Muscle of back (tissue), 13 donors: Measurements from ENCODE around the gene LRRC3. TPM values are rescaled to one million over a fixed set of nuclear protein-coding genes. Genes with fewer than 3 reads are reported as not detected.
"Not testable (repeated sequence)": the region's sequence is repeated elsewhere in the genome, so short reads cannot be mapped to it uniquely, and the experiment has no call there.

Source experiments
- DNase-seq, 3 donors: peaks; one replicate each; pipeline versions ENCODE4 v3.0.0 to v3.0.0-alpha.2; 2013
- long read RNA-seq, 9 donors: transcript quantifications; one replicate each; lab custom pipeline, GENCODE V29; 2026
- polyA plus RNA-seq, 10 donors: library from polyadenylated mRNA; unstranded; fragments of 120-200 nt; gene quantifications; one replicate each; pipeline ENCODE4 v1.2.1, GENCODE V29; 2013; ENCODE audit not compliant: insufficient read length in 10 of 10

Gene LRRC3, protein sequence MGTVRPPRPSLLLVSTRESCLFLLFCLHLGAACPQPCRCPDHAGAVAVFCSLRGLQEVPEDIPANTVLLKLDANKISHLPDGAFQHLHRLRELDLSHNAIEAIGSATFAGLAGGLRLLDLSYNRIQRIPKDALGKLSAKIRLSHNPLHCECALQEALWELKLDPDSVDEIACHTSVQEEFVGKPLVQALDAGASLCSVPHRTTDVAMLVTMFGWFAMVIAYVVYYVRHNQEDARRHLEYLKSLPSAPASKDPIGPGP
- 1 to 10 TPM; 2.0 to 4.3 (median 2.6) TPM for polyA plus RNA-seq
- long read RNA-seq, donor 1 = 0 reads
- long read RNA-seq, donor 2 = 0 reads
- long read RNA-seq, donor 3 = 0 reads
- long read RNA-seq, donor 4, full-length matches to known transcripts = 1 of 1 reads
- long read RNA-seq, donor 4, partial matches to known transcripts = 0 of 1 reads
- long read RNA-seq, donor 4, other reads (novel, unspliced or antisense) = 0 of 1 reads
- long read RNA-seq, donor 5, full-length matches to known transcripts = 4 of 4 reads
- long read RNA-seq, donor 5, partial matches to known transcripts = 0 of 4 reads
- long read RNA-seq, donor 5, other reads (novel, unspliced or antisense) = 0 of 4 reads
- long read RNA-seq, donor 6 = 0 reads
- long read RNA-seq, donor 7, full-length matches to known transcripts = 2 of 2 reads
- long read RNA-seq, donor 7, partial matches to known transcripts = 0 of 2 reads
- long read RNA-seq, donor 7, other reads (novel, unspliced or antisense) = 0 of 2 reads
- long read RNA-seq, donor 8 = 0 reads
- long read RNA-seq, donor 9 = 0 reads

DNA sequence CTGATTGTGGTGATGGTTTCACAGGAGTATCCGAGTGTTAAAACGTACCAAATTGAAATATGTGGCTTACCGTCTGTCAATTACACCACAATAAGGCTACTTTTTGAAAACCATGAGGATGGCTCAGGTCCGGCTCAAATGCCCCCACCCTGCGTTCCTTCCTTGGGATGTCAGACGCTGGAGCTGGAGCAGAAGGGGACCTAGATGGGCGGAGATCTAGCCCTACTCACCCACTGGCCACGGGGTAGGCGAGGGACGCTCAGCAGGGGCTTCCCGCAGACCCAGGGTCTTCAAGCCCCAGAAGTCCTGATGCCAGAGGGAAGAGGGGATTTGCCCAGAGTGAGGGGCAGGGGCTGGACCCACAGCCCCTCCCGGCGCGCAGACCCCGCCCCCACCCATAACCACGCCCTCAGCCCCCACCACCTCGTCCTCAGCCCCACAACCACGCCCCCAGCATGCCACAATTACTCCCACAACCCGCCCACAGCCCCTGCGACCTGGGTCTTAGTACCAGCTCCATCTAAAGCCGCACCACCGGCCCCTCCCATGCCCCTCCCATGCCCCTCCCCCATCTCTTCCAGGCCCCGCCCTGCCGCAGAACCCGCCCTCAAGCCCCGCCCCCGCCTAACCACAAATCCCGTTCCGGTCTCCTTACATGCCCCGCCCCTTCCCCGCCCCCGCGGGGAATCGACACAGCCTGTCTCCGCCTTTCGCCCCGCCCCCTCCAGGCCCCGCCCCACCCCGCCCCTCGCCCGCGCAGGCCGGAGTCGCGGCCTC is at the start of gene LRRC3:
LRRC3 (plus strand) TSS at position 764 of the 777 bp plus-strand sequence. CDS start 1,135 bp downstream, outside the sequence.
- DNase-seq = peak; percentile 63 to 76 (median 75)

DNA sequence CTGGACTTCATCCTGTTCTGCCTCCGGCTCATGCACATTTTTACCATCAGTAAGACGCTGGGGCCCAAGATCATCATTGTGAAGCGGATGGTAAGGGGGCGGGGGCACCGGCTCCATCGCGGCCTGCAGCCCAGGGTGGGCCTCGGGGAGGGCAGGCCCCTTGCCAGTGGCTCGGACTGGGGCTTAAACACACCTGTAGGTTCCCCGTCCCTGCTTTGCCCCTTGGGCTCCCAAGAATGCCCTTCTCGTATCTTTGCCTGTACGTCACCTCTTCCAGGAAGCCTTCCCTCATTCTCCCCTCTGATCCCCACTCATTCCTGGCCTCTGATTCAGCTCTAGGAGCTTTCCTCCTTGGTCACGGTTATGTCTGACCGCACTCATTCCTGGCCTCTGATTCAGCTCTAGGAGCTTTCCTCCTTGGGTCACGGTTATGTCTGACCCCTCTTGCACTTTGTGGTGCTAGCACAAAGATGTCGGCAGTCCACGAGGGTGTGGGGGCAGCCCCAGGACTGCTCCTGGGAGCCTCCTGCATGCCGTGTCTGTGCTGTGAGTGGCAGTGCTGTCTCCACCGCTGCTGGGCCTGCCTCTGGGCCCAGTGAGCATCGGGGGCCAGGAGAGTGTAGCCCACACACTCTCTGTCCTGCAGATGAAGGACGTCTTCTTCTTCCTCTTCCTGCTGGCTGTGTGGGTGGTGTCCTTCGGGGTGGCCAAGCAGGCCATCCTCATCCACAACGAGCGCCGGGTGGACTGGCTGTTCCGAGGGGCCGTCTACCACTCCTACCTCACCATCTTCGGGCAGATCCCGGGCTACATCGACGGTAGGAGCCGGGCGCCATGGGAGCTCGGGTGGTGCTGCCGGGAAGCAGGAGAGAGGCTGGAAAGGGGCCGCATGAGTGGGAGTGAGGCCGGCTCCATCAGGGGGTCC is 49.1 kb upstream of the LRRC3 start:
- no peak for DNase-seq

DNA sequence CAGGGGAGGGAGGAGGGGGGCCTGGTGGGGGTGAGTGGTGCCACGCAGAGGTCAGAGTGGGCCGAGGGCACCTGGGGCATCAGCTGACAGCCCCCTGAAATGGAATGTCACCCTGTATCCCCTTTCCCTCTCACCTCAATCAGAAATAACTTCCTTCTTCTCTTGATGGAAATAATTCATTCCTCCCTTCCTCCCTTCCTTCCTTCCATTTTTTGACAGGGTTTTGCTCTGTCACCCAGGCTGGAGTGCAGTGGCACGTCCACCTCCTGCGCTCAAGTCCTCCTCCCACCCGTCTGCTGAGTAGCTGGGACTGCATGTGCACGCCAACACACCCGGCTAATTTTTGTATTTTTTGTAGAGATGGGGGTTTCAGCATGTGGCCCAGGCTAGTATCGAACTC is 48.4 kb upstream of the LRRC3 start:
- no peak for DNase-seq

DNA sequence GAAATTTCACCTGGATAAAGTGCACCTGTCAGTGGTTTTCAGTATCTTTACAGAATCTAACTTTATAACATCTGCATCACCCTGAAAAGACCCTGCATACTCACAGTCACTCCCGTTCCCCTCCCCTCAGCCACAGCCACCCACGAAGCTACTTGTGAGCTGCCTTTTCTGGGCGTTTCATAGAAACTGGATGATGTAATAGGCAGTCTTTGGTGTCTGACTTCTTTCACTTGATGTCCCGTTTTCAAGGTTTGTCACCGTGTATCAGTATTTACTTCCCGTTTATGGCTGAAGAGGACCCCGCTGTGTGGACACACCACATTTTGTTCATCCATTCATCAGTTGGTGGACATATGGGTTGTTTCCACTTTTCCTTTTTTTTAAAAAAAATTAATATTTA is 47.8 kb upstream of the LRRC3 start:
- DNase-seq = no peak

DNA sequence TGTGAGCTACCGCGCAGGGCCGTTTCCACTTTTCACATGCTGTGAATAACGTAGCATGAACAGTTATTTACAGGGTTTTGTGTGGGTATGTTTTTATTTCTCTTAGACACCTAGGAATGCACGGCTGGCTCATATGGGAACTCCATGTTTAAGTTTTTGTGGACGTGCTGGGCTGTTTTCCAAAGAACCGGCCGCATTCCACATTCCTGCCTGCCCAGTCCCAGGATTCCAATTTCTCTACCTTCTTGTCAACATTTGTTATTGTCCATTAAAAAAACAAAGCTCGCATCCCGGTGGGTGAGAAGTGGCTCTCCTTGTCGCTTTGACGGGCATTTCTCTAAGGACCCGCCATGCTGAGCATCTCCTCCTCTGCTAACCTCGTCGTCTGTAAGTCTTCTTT is 47.1 kb upstream of the LRRC3 start:
- DNase-seq = no peak

DNA sequence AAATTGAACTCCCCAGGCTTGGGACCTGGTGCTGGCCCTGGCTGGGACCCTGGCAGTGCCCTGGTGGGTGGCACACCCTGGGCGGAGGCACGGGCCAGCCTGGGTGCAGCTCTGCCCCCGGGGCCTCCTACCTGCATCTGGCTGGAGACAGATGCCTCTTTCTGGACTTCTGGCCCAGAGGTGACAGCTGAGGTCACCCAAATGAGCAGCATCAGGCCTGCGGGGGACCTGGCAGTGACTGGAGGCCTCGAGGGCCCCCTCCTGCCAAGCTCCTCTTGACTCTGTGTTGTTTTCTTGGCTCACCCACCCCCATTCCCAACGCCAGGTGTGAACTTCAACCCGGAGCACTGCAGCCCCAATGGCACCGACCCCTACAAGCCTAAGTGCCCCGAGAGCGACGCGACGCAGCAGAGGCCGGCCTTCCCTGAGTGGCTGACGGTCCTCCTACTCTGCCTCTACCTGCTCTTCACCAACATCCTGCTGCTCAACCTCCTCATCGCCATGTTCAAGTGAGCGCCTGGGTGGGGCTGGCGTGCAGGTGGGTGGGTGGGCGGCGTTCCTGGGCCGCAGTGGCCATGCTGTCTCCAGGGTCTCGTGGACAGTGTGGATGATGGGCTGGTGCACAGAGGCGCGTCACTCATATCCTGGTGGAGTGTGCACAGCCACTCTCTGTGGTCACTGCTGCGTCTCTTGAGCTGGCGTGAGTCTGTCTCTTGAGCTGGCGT is 41.6 kb upstream of the LRRC3 start:
- DNase-seq = no peak

DNA sequence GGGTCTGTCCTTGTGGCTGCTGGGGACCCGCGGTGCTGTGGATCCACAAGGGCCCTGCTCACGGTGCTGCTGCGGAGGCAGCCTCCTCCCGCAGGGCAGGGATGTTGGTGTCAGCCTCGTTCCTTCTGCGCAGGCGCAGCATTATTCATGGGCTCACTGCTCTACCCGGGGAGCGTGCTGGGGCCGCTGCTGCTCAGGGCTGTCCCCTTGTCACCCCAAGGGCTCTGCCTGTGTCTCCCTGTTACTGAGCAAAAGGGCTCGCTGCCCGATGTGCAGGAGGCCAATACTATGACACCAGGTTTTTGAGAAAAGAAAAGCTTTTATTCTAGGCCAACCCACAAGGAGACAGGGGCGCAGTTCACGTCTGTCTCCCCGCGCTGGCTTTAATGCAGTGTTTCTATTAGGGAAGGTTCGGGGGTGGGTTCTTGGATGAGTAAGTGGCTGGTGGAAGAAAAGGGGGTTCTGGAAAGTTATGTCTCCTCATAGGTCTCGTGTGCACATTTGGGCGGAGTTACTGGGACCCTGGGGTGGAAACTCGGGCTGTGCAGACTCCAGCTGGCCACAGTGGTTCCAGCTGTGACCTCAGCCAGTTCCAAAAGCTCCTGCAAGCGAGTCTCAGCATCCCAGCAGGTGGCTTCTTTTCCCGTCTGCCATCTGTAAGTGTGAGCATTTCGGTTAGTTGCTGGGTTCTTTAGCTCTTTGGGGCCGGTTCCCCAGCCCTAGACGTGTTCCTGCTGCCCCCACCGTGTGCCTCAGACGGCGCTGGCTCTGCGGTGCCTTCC is 40.8 kb upstream of the LRRC3 start:
- peak; percentile 16 to 82 (median 75) for DNase-seq

DNA sequence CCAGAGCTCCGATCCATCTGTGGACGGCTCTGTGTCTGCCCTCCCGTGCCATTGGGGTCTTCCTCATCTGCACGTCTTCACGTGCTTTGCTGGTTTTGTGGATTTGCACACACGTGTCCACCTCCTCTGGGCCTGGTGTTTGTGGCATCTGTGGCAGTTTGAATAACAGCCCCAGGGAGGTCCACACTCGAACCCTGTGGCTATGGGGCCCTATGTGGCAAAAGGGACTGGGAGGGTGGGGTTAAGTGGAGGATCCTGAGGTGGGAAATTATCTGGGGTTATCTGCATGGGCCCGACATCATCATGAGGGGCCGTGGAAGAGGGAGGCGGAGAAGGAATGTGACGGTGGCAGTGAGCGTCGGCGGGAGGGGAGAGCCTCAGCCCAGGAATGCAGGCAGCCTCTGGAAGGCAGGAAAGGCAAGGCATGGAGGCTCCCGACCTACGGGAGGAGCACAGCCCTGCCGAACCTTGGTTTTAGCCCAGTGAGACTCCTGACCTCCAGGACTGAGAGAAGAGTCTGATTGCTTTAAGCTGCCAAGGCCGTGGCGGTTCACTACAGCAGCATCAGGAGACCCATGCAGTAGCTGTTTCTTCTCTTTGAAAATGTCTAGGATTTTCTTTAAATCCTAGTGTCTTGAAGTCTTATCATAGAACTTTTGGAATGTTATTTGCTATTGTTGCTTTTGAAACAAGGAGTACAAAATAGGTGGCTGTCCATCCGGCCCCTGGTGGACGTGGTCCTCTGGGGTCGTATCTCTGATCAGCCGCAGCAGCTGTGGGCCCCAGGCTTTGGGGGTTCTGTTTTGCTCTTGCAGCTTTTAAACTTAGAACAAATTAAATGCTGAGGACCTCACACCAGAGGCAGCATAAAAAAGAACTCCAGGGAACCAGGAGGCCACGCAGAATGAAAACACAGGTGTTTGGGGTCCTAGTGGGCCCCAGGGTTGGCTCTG is 40.0 kb upstream of the LRRC3 start:
- no peak for DNase-seq

DNA sequence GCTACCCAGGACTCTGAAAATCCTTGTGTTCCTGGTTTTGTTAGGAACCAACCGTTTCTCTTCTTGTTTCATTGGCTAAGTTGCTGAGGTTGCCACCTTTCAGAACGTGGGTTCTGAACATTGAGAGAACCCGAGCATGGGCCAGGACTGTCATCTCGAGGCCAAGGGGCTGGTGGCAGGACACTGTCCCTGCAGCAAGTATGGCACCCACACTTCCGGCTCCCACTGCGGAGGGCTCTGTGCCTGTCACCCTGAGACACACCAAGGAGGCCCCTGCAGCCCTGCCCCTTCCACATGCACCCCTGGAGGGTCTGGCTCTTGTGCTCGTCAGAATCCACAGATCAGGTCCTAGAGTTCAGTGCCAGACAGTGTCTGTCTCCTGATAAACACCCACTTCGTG is 39.1 kb upstream of the LRRC3 start:
- no peak for DNase-seq

DNA sequence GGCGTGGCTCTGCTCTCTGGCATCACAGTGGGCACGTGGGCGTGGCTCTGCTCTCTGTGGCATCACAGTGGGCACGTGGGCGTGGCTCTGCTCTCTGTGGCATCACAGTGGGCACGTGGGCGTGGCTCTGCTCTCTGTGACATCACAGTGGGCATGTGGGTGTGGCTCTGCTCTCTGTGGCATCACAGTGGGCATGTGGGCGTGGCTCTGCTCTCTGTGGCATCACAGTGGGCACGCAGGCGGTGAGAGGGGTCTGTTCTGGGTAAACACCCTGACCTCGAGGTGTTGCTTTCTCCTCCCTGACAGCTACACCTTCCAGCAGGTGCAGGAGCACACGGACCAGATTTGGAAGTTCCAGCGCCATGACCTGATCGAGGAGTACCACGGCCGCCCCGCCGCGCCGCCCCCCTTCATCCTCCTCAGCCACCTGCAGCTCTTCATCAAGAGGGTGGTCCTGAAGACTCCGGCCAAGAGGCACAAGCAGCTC is 37.6 kb upstream of the LRRC3 start:
- DNase-seq = not testable (repeated sequence)

DNA sequence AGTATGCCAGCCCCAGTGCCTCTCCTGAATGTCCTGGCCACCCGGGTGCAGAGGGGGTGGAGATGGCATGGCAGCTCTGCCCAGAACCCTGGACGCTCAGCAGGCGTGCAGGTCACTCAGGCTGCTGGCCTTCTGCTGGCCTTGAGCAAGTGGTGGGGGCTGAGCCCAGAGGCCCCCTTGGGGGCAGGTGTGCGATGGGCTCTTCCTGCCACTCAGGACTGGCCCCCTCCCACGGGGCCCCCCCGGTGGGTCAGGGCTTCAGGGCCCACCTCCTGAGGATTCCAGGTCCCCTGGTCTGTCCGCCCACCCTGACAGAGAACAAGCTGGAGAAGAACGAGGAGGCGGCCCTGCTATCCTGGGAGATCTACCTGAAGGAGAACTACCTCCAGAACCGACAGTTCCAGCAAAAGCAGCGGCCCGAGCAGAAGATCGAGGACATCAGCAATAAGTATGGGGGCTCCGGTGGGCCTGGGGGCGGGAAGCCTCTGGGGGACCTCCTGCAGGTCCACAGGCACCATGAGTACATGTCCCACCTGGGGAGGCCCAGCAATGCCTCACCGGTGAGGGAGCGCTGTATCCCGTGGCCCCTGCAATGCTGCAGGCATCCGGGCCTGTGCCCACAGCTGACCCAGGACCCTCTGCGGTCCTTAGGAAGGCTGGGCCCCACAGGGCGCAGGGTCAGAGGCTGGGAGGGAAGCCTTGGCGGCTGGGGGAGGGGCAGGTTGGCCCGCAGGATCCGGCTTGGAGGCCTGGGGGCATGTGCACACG is 37.0 kb upstream of the LRRC3 start:
- DNase-seq = no peak

DNA sequence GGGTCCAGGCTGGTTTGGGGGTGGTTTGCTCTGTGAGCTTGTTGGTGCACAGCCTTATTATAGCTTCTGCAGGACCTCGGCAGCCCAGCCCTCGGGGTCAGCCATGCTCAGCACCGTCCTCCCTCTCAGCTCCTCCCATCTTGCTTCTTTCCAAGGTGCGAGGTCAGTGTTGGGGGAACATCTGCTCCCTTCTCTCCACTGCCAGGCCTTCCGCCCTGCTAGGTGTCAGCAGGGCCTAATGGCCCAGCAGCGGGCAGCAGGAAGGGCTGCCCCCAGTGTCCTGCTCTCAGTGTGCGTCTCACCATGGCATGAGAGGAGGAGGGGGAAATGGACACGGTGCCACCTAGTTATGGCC is 36.5 kb upstream of the LRRC3 start:
- DNase-seq = no peak

DNA sequence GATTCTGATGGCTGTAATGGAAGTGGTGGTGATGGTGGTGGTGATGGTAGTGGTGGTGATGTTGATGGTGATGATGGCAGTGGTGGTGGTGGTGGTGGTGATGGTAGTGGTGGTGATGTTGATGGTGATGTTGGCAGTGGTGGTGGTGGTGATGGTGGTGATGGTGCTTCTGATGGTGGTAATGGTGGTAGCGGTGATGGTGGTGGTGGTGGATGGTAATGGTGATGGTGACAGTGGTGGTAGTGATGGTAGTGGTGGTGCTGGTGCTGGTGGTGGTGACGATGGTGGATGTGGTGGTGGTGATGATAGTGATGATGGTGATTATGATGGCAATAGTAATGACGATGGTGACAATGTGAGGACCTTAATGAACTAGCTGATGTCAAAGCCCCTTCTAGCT is 35.6 kb upstream of the LRRC3 start:
- DNase-seq = no peak

DNA sequence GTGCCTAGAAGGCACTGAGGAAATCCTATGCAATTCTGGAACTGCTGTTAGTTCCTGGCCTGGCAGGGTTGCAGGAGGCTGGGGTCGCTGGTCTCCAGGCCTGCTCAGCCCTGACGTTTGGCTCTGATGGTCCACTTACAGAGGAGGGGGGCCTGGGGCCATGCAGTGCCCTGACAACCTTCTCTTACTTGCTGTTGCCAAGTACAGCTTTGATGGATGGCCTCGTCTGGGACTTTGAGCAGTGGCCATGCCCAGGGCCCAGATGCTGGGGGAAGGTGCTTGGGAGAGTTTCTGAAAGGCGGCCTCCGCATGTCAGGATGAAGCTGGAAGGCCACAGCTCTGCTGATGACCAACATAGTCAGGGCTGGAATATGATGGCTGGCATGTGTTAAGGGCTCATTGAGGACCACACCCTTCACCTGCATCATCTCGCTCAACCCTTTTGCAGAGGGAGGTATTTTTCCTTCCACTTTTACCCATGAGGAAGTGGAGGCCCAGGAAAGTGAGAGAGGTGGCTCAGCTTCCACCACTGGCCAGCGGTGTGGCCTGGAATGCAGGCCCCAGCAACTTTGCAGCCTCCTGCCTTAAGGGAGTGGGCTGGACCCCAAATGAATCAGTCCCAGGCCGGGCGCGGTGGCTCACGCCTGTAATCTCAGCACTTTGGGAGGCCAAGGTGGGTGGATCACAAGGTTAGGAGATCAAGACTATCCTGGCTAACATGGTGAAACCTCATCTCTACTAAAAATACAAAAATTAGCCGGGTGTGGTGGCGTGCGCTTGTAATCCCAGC is 34.7 kb upstream of the LRRC3 start:
- no peak for DNase-seq

DNA sequence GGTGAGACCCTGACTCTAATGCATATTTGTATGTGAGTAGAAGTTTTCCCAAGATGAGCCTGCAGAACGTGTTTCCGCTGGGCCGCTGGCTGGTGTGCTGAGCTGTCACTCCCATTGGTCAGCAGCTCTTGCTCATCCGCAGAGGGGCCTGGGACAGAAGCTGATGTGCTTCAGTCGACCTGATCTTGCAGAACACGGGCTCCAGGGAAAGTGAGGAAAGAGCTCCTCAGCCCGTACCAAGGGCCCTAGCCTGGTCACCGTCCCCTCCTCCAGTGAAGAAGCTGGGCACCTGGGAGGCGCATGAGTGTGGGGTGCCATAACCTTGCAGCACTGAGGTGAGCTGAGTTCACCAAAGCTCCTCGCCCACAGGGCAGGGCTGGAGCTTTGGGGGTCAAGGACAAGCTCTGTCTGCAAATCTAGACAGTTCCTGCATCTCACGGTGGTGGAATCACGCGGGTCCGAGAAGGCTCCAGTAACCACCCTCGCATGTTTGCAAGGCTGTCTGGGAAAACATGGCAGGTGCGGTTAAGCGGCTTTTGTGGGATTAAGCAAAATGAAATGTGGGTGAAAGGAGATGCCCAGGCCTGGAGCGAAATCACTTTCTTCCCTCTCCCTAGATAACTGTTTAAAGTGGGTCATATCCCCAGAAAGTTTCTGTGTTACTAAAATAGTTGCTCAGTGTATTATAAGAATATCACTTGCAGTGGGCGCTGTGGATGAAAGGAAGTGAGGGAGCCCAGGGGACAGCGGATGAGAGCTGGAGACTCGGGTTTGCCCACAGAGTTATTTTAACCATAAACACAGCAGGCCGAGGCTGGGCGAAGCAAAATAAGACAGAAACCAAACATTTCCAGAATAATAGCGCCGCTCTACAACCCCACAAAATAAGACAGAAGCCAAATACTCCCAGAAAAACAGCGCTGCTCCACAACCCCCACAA is 33.1 kb upstream of the LRRC3 start:
- no peak for DNase-seq
